BE2C (cell line): ENCODE results near the gene NFS1.

ENCODE experiments used
- DNase-seq: peaks from one replicate; pipeline ENCODE4 v3.0.0-alpha.2; 2020
- H3K27me3 ChIP-seq: fragments of 250-450 bp; sonication (Bioruptor Pico); 2 replicates; pipeline ENCODE4 v1.5.1; 2020; ENCODE audit warnings: mild to moderate bottlenecking
- H3K36me3 ChIP-seq: fragments of 250-450 bp; sonication (Bioruptor Pico); 2 replicates; pipeline ENCODE4 v1.5.1; 2020; ENCODE audit warnings: mild to moderate bottlenecking
- H3K4me1 ChIP-seq: fragments of 250-450 bp; sonication (Bioruptor Pico); 2 replicates; pipeline ENCODE4 v1.5.1; 2020
- H3K4me3 ChIP-seq: 2 replicates; pipeline ENCODE4 v1.5.1; 2011; ENCODE audit warnings: low read depth, low read length
- H3K9me3 ChIP-seq: fragments of 250-450 bp; sonication (Bioruptor Pico); 2 replicates; pipeline ENCODE4 v1.5.1; 2020
- CTCF ChIP-seq: IDR thresholded peaks from 2 replicates; pipeline ENCODE4 v1.5.1; 2012; ENCODE audit warnings: mild to moderate bottlenecking, low read depth, low read length

The NFS1 gene

GRCh38 chr20:35665949-35666288, 33.2 kb downstream of the NFS1 start:
- Histone ChIP-seq H3K27me3 (no peaks in the 10 kb centered on the region), H3K4me1 (peaks cover 8% of the 10 kb centered on the region), H3K9me3 (no peaks in the 10 kb centered on the region), H3K36me3 (peaks cover 6% of the 10 kb centered on the region; the same call in 1 of the 2 replicates), H3K4me3 (no peak overlapping the region)
- DNase-seq, result no peak
- TF ChIP-seq CTCF, result no peak

- Histone ChIP-seq H3K9me3 (no peaks in the 10 kb centered on the region), H3K27me3 (no peaks in the 10 kb centered on the region), H3K36me3 (peaks cover 6% of the 10 kb centered on the region; the same call in 1 of the 2 replicates), H3K4me1 (peaks cover 8% of the 10 kb centered on the region), H3K4me3 (peak within 1 kb of the TSS; percentile 98)
- TF ChIP-seq CTCF, result no peak; the same call in 1 of the 2 replicates
- DNase-seq, result peak; percentile 95
These were observed 34.5 kb downstream of the NFS1 start, which contains the start of the genes CPNE1 and RBM12 for GRCh38 chr20:35664466-35665206. Gene CPNE1 (minus strand): TSS chr20:35664900. CDS start chr20:35632923, 31,977 bp downstream. Gene RBM12 (minus strand): TSS chr20:35664900. CDS start chr20:35655322, 9,578 bp downstream.

- Histone ChIP-seq H3K36me3 (no peaks in the 10 kb centered on the region; the same call in 1 of the 2 replicates), H3K4me3 (peak overlapping the region; percentile 98), H3K4me1 (peaks cover 8% of the 10 kb centered on the region), H3K27me3 (no peaks in the 10 kb centered on the region), H3K9me3 (no peaks in the 10 kb centered on the region)
- DNase-seq, result peak; percentile 87
- TF ChIP-seq CTCF, result no peak
These were observed 35.4 kb downstream of the NFS1 start for GRCh38 chr20:35663516-35664465.

- no peaks in the 10 kb centered on the region for H3K9me3 ChIP-seq
- TF ChIP-seq CTCF, result no peak
- H3K27me3 ChIP-seq, result no peaks in the 10 kb centered on the region
- no peaks in the 10 kb centered on the region for H3K36me3 ChIP-seq
- H3K4me1 ChIP-seq, result peaks cover 8% of the 10 kb centered on the region
- DNase-seq, result no peak
- peak overlapping the region; percentile 98 for H3K4me3 ChIP-seq
These were observed 36.6 kb downstream of the NFS1 start for GRCh38 chr20:35662551-35662950.

- Histone ChIP-seq H3K36me3 (no peaks in the 10 kb centered on the region), H3K9me3 (no peaks in the 10 kb centered on the region), H3K4me1 (peaks cover 8% of the 10 kb centered on the region), H3K4me3 (peak overlapping the region; percentile 98), H3K27me3 (no peaks in the 10 kb centered on the region)
- DNase-seq, result no peak
- TF ChIP-seq CTCF, result no peak
These were observed 37.2 kb downstream of the NFS1 start for GRCh38 chr20:35661908-35662307.
